Keratinocyte (primary cell): ENCODE results near the gene RAPGEF4. TPM values are rescaled to one million over a fixed set of nuclear protein-coding genes. Genes with fewer than 3 reads are reported as not detected.

ENCODE experiments used
- DNase-seq: peaks from one replicate; pipeline ENCODE4 v3.0.0-alpha.2; 2011; ENCODE audit warnings: low read depth, missing footprints, low spot score
- FAIRE-seq: peaks from 2 replicates; lab custom pipeline; 2011; peaks lifted over from hg19 to GRCh38; lab: Jason Lieb, UNC
- H2AFZ ChIP-seq: 2 replicates; pipeline ENCODE4 v1.6.0; 2012; ENCODE audit warnings: low read length, control low read depth, inconsistent platforms; ENCODE audit not compliant: control insufficient read depth
- H3K27ac ChIP-seq: 2 replicates; pipeline ENCODE4 v1.5.1; 2011; ENCODE audit warnings: low read length; ENCODE audit not compliant: control insufficient read depth, insufficient read depth
- H3K27me3 ChIP-seq: 3 replicates; pipeline ENCODE4 v1.6.0; 2011; ENCODE audit warnings: low read length; ENCODE audit not compliant: control insufficient read depth, insufficient read depth; ENCODE audit errors: extremely low read depth
- H3K36me3 ChIP-seq, 2 experiments: 2 replicates in 1 of 2; 3 replicates in 1 of 2; pipeline ENCODE4 v1.5.1; 2011; ENCODE audit warnings: low read length in 2 of 2, mild to moderate bottlenecking in 1 of 2; ENCODE audit not compliant: control insufficient read depth in 2 of 2, insufficient read depth in 2 of 2; ENCODE audit errors: extremely low read depth in 1 of 2
- H3K4me1 ChIP-seq: 3 replicates; pipeline ENCODE4 v1.5.1; 2011; ENCODE audit warnings: low read length; ENCODE audit not compliant: control insufficient read depth, insufficient read depth; ENCODE audit errors: extremely low read depth
- H3K4me2 ChIP-seq: 3 replicates; pipeline ENCODE4 v1.6.0; 2011; ENCODE audit warnings: low read depth, low read length; ENCODE audit not compliant: control insufficient read depth, insufficient read depth; ENCODE audit errors: extremely low read depth
- H3K4me3 ChIP-seq, 3 experiments: fragments of 200-600 bp in 1 of 3; sonication (generic) in 1 of 3; 2 replicates in 2 of 3; 3 replicates in 1 of 3; pipeline ENCODE4 v1.5.1; 2011 to 2016; ENCODE audit warnings: low read length in 3 of 3, mild to moderate bottlenecking in 3 of 3, control low read depth in 2 of 3, inconsistent platforms in 1 of 3, low read depth in 1 of 3, mixed read lengths in 1 of 3, mixed run types in 1 of 3, moderate library complexity in 1 of 3; ENCODE audit not compliant: control insufficient read depth in 2 of 3, insufficient read depth in 2 of 3; ENCODE audit errors: extremely low read depth in 1 of 3
- H3K79me2 ChIP-seq: 2 replicates; pipeline ENCODE4 v1.6.0; 2012; ENCODE audit warnings: low read length; ENCODE audit not compliant: control insufficient read depth, insufficient read depth
- H3K9ac ChIP-seq: 3 replicates; pipeline ENCODE4 v1.6.0; 2011; ENCODE audit warnings: low read length; ENCODE audit not compliant: control insufficient read depth, insufficient read depth; ENCODE audit errors: extremely low read depth
- H3K9me1 ChIP-seq: 3 replicates; pipeline ENCODE4 v1.6.0; 2011; ENCODE audit warnings: low read length; ENCODE audit not compliant: control insufficient read depth, insufficient read depth; ENCODE audit errors: extremely low read depth
- H3K9me3 ChIP-seq: 2 replicates; pipeline ENCODE4 v1.5.1; 2012; ENCODE audit warnings: low read depth, low read length; ENCODE audit not compliant: control insufficient read depth
- H4K20me1 ChIP-seq: 3 replicates; pipeline ENCODE4 v1.6.0; 2011; ENCODE audit warnings: low read length; ENCODE audit not compliant: control insufficient read depth, insufficient read depth; ENCODE audit errors: extremely low read depth
- EZH2 ChIP-seq: IDR thresholded peaks from one replicate; pipeline ENCODE4 v1.6.1; 2012; ENCODE audit warnings: inconsistent platforms, mild to moderate bottlenecking, low read length, moderate library complexity
- dilution Hi-C: fragments of 300-500 bp; cut with MboI; formaldehyde crosslinking; loops from one replicate; pipeline ENCODE4 v1.7.0; 2020; ENCODE audit warnings: low sequenced_read_pairs; ENCODE audit not compliant: extremely low pct_ligation_motif_present
- polyA plus RNA-seq, 5 experiments: library from polyadenylated mRNA; depleted of rRNA in 3 of 5; stranded (reverse) in 3 of 5; stranded (forward) in 1 of 5; unstranded in 1 of 5; fragments of >200 nt; gene quantifications; 1 replicate in 1 of 5; 2 replicates in 3 of 5; 3 replicates in 1 of 5; pipeline versions ENCODE4 v1.2.1 to v1.2.3, GENCODE V29; 2011 to 2012; ENCODE audit warnings: missing spikeins in 2 of 5, low read depth in 1 of 5, low replicate concordance in 1 of 5
- TF ChIP-seq, protein P1 (sequence below), 3 experiments: IDR thresholded peaks in 1 of 3; conservative IDR thresholded peaks in 1 of 3; optimal IDR thresholded peaks in 1 of 3; 2 replicates in 2 of 3; 3 replicates in 1 of 3; pipeline versions ENCODE3 to v1.5.1; 2011; ENCODE audit warnings: low read length in 3 of 3, mild to moderate bottlenecking in 3 of 3, moderate library complexity in 2 of 3, control low read depth in 1 of 3, inconsistent platforms in 1 of 3; ENCODE audit not compliant: insufficient read depth in 2 of 3; ENCODE audit errors: extremely low read depth in 1 of 3

Gene RAPGEF4
- polyA plus RNA-seq, 1 donor (not counting 4 experiments of a cell fraction or from before 2014, with no cell fraction given) = 1.6 TPM

- dilution Hi-C loops = no loop called here
- no peaks in the 10 kb centered on the region for H4K20me1 ChIP-seq
- FAIRE-seq = no peak
These were observed 30.3 kb upstream of the RAPGEF4 start for GRCh38 chr2:172705352-172705751.

DNA sequence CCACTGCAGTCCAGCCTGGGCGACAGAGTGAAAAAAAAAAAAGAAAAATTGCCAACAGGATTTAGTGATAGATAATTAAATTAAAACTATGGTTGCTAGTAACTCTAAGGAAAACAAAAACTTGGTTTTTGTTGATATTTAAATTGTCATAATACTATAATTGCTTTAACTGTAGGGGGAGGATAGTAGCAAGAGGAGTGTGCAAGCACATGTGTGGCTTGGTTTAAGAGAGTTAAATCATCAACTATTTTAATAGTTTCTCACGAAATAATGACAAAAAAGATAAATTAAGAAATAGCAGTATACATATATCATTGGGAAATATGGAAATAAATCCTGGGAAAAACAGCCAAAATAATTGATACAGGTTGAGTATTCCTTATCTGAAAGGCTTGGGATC lies 27.4 kb upstream of the RAPGEF4 start:
- H4K20me1 ChIP-seq = no peaks in the 10 kb centered on the region
- no peak overlapping the region for H3K9ac ChIP-seq
- H3K9me1 ChIP-seq = no peaks in the 10 kb centered on the region
- DNase-seq (no peak), FAIRE-seq (no peak)
- no peak for TF ChIP-seq EZH2
- TF ChIP-seq, protein P1, sequence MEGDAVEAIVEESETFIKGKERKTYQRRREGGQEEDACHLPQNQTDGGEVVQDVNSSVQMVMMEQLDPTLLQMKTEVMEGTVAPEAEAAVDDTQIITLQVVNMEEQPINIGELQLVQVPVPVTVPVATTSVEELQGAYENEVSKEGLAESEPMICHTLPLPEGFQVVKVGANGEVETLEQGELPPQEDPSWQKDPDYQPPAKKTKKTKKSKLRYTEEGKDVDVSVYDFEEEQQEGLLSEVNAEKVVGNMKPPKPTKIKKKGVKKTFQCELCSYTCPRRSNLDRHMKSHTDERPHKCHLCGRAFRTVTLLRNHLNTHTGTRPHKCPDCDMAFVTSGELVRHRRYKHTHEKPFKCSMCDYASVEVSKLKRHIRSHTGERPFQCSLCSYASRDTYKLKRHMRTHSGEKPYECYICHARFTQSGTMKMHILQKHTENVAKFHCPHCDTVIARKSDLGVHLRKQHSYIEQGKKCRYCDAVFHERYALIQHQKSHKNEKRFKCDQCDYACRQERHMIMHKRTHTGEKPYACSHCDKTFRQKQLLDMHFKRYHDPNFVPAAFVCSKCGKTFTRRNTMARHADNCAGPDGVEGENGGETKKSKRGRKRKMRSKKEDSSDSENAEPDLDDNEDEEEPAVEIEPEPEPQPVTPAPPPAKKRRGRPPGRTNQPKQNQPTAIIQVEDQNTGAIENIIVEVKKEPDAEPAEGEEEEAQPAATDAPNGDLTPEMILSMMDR (optimal IDR thresholded peaks at IDR 0.05 in 1 of 3, IDR thresholded peaks at IDR 0.05 in 1 of 3, conservative IDR thresholded peaks at IDR 0.05 in 1 of 3; ENCODE audit: extremely low read depth in 1 of 3, insufficient read depth in 2 of 3, low read length in 3 of 3) = no peak
- no peak overlapping the region for H3K4me3 ChIP-seq
- H3K36me3 ChIP-seq = no peaks in the 10 kb centered on the region
- no peaks in the 10 kb centered on the region for H3K27me3 ChIP-seq
- no peak overlapping the region for H2AFZ ChIP-seq
- no peak overlapping the region for H3K27ac ChIP-seq
- dilution Hi-C loops = no loop called here
- H3K9me3 ChIP-seq = no peaks in the 10 kb centered on the region
- no peak overlapping the region for H3K4me2 ChIP-seq
- H3K79me2 ChIP-seq = no peaks in the 10 kb centered on the region
- no peaks in the 10 kb centered on the region for H3K4me1 ChIP-seq

More at GRCh38 chr2:172705352-172705751, 30.3 kb upstream of the RAPGEF4 start:
- no peaks in the 10 kb centered on the region for H3K36me3 ChIP-seq
- H3K4me3 ChIP-seq = no peak overlapping the region
- DNase-seq = no peak
- no peaks in the 10 kb centered on the region for H3K9me3 ChIP-seq
- H3K27ac ChIP-seq = no peak overlapping the region
- H3K4me2 ChIP-seq = no peak overlapping the region
- H3K9me1 ChIP-seq = no peaks in the 10 kb centered on the region
- no peaks in the 10 kb centered on the region for H3K27me3 ChIP-seq
- TF ChIP-seq, protein P1 (optimal IDR thresholded peaks at IDR 0.05 in 1 of 3, IDR thresholded peaks at IDR 0.05 in 1 of 3, conservative IDR thresholded peaks at IDR 0.05 in 1 of 3; ENCODE audit: extremely low read depth in 1 of 3, insufficient read depth in 2 of 3, low read length in 3 of 3) = no peak
- no peak for TF ChIP-seq EZH2
- H2AFZ ChIP-seq = no peak overlapping the region
- no peaks in the 10 kb centered on the region for H3K79me2 ChIP-seq
- H3K4me1 ChIP-seq = peaks cover 13% of the 10 kb centered on the region
- H3K9ac ChIP-seq = no peak overlapping the region
